SK-N-SH (cell line): ENCODE measurements around the gene PTPRD. TPM values are rescaled to one million over a fixed set of nuclear protein-coding genes. Genes with fewer than 3 reads are reported as not detected.
A peak's percentile ranks its signal among the peaks of the same experiment; 100 is the strongest.

ENCODE experiments used
- CTCF ChIA-PET: fragments of 300-600, 350-600 bp; formaldehyde crosslinking; extraction: SDS; loops from one replicate; lab custom pipeline; 2021; lab: Yijun Ruan, JAX
- POLR2A ChIA-PET: fragments of 350-600 bp; sonication (Branson Sonifier 250); formaldehyde crosslinking; extraction: SDS; loops from one replicate; lab custom pipeline; 2020; ENCODE audit warnings: antibody characterized with exemption, inconsistent platforms; lab: Yijun Ruan, JAX
- DNase-seq: peaks from one replicate; pipeline ENCODE4 v3.0.0; 2012
- H2AFZ ChIP-seq: fragments of 200-600 bp; sonication (generic); 2 replicates; pipeline ENCODE4 v1.8.1; 2016; ENCODE audit warnings: antibody characterized with exemption, mild to moderate bottlenecking, low read depth
- H3F3A ChIP-seq: fragments of 200-600 bp; sonication (generic); replicated peaks from 2 replicates; pipeline ENCODE3; 2016; ENCODE audit warnings: antibody characterized with exemption, mild to moderate bottlenecking; ENCODE audit not compliant: insufficient read depth
- H3K27ac ChIP-seq, 2 experiments: fragments of 200-500 bp in 1 of 2; fragments of 200-600 bp in 1 of 2; sonication (Bioruptor generic) in 1 of 2; sonication (generic), shearing (Covaris generic) in 1 of 2; 2 replicates each; pipeline versions ENCODE4 v1.5.1 to v1.6.1; 2014 to 2016; ENCODE audit warnings: low read depth in 2 of 2, inconsistent platforms in 1 of 2, low read length in 1 of 2, mild to moderate bottlenecking in 1 of 2, mixed read lengths in 1 of 2
- H3K27me3 ChIP-seq: fragments of 200-600 bp; sonication (generic), shearing (Covaris generic); 2 replicates; pipeline ENCODE4 v1.6.1; 2016; ENCODE audit warnings: mixed run types; ENCODE audit not compliant: insufficient read depth
- H3K36me3 ChIP-seq, 2 experiments: fragments of 200-500 bp in 1 of 2; fragments of 200-600 bp in 1 of 2; sonication (Bioruptor generic) in 1 of 2; sonication (generic) in 1 of 2; replicated peaks in 1 of 2; 2 replicates each; pipeline versions ENCODE3 to v1.5.1; 2014 to 2016; ENCODE audit warnings: low read length in 1 of 2, mild to moderate bottlenecking in 1 of 2; ENCODE audit not compliant: insufficient read depth in 2 of 2, control insufficient read depth in 1 of 2
- H3K4me1 ChIP-seq, 2 experiments: fragments of 200-500 bp in 1 of 2; fragments of 200-600 bp in 1 of 2; sonication (Bioruptor generic) in 1 of 2; sonication (generic), shearing (Covaris generic) in 1 of 2; 2 replicates each; pipeline versions ENCODE4 v1.5.1 to v1.6.1; 2014 to 2016; ENCODE audit warnings: low read depth in 1 of 2, low read length in 1 of 2, mixed run types in 1 of 2; ENCODE audit not compliant: insufficient read depth in 2 of 2, control insufficient read depth in 1 of 2
- H3K4me2 ChIP-seq: fragments of 200-600 bp; sonication (generic), shearing (Covaris generic); 2 replicates; pipeline ENCODE4 v1.6.1; 2017; ENCODE audit warnings: mixed run types
- H3K4me3 ChIP-seq, 2 experiments: fragments of 200-500 bp in 1 of 2; fragments of 200-600 bp in 1 of 2; sonication (Bioruptor generic) in 1 of 2; sonication (generic), shearing (Covaris generic) in 1 of 2; 2 replicates each; pipeline versions ENCODE4 v1.5.1 to v1.8.1; 2014 to 2016; ENCODE audit warnings: low read depth in 2 of 2, inconsistent platforms in 1 of 2, low read length in 1 of 2, mild to moderate bottlenecking in 1 of 2, mixed read lengths in 1 of 2, moderate library complexity in 1 of 2
- H3K79me2 ChIP-seq: fragments of 200-600 bp; sonication (generic); 2 replicates; pipeline ENCODE4 v1.8.1; 2017; ENCODE audit warnings: mild to moderate bottlenecking; ENCODE audit not compliant: insufficient read depth
- H3K9ac ChIP-seq: fragments of 200-600 bp; sonication (generic); 2 replicates; pipeline ENCODE4 v1.6.1; 2017; ENCODE audit warnings: mixed run types
- H3K9me2 ChIP-seq: fragments of 200-600 bp; sonication (generic); 2 replicates; pipeline ENCODE4 v1.6.1; 2017; ENCODE audit warnings: mixed run types
- H3K9me3 ChIP-seq: fragments of 200-600 bp; sonication (generic); 2 replicates; pipeline ENCODE4 v1.6.1; 2017; ENCODE audit warnings: mixed run types, mild to moderate bottlenecking, moderate library complexity
- H4K20me1 ChIP-seq: fragments of 200-600 bp; sonication (generic); 2 replicates; pipeline ENCODE4 v1.6.1; 2017; ENCODE audit warnings: mild to moderate bottlenecking, mixed run types; ENCODE audit not compliant: insufficient read depth
- EP300 ChIP-seq, 2 experiments: IDR thresholded peaks; 2 replicates each; pipeline versions ENCODE4 v1.4.0 to v1.6.1; 2012; ENCODE audit warnings: borderline replicate concordance in 1 of 2, low read depth in 1 of 2, low read length in 1 of 2
- EZH2phosphoT487 ChIP-seq: fragments of 200-600 bp; sonication (generic); IDR thresholded peaks from 2 replicates; pipeline ENCODE4 v1.6.1; 2017; ENCODE audit warnings: low read depth, mixed run types, mild to moderate bottlenecking, antibody characterized with exemption, moderate library complexity, borderline replicate concordance
- FOXJ3 ChIP-seq: sonication (generic); formaldehyde crosslinking; IDR thresholded peaks from 2 replicates; pipeline ENCODE4 v1.5.1; 2020; ENCODE audit warnings: mild to moderate bottlenecking, missing genetic modification reagents
- MAX ChIP-seq: IDR thresholded peaks from 2 replicates; pipeline ENCODE4 v1.4.0; 2012; ENCODE audit warnings: low read depth
- MEF2A ChIP-seq: IDR thresholded peaks from 2 replicates; pipeline ENCODE4 v1.4.0; 2012; ENCODE audit warnings: low read depth, borderline replicate concordance
- MXI1 ChIP-seq: IDR thresholded peaks from 2 replicates; pipeline ENCODE4 v1.6.1; 2012; ENCODE audit warnings: mild to moderate bottlenecking, low read depth, low read length, improper control_type of control experiment
- RAD21 ChIP-seq: IDR thresholded peaks from 2 replicates; pipeline ENCODE4 v1.6.1; 2012; ENCODE audit warnings: mild to moderate bottlenecking, low read length
- RFX5 ChIP-seq: IDR thresholded peaks from 2 replicates; pipeline ENCODE4 v1.6.1; 2012; ENCODE audit warnings: mild to moderate bottlenecking, improper control_type of control experiment, low read length
- SIN3A ChIP-seq: IDR thresholded peaks from 2 replicates; pipeline ENCODE4 v1.6.1; 2012; ENCODE audit warnings: low read depth, mild to moderate bottlenecking, low read length, moderate library complexity, borderline replicate concordance
- TAF1 ChIP-seq: IDR thresholded peaks from 2 replicates; pipeline ENCODE4 v1.6.1; 2012; ENCODE audit warnings: low read depth, mild to moderate bottlenecking, low read length, moderate library complexity, borderline replicate concordance
- TCF12 ChIP-seq: IDR thresholded peaks from 2 replicates; pipeline ENCODE4 v1.4.0; 2012
- WGBS: methylation state at CpG from one replicate; pipeline ENCODE4 v1.1.6; 2017; ENCODE audit warnings: low lambda C conversion rate; 5-methylcytosine and 5-hydroxymethylcytosine counted together
- polyA plus RNA-seq, 3 experiments: library from polyadenylated mRNA; depleted of rRNA; stranded (reverse); fragments of >200 nt; gene quantifications; 2 replicates each; pipeline ENCODE4 v1.2.3, GENCODE V29; 2012
- TF ChIP-seq, protein P1 (sequence below): IDR thresholded peaks from 2 replicates; pipeline ENCODE4 v1.6.1; 2012; ENCODE audit warnings: mild to moderate bottlenecking, low read depth, low read length, moderate library complexity
- TF ChIP-seq, protein P2 (sequence below): fragments of 200-600 bp; sonication (generic); IDR thresholded peaks from 2 replicates; pipeline ENCODE4 v1.6.1; 2017; ENCODE audit warnings: antibody characterized with exemption, mild to moderate bottlenecking, moderate library complexity
- TF ChIP-seq, protein P3 (sequence below): fragments of 150-350 bp; IDR thresholded peaks from 2 replicates; pipeline ENCODE4 v1.6.1; 2017; ENCODE audit warnings: antibody characterized with exemption, low read length, low read depth, borderline replicate concordance

Gene PTPRD
- polyA plus RNA-seq, 1 of the 3 experiments (the other 2 are of a cell fraction): 0.15 TPM

DNA sequence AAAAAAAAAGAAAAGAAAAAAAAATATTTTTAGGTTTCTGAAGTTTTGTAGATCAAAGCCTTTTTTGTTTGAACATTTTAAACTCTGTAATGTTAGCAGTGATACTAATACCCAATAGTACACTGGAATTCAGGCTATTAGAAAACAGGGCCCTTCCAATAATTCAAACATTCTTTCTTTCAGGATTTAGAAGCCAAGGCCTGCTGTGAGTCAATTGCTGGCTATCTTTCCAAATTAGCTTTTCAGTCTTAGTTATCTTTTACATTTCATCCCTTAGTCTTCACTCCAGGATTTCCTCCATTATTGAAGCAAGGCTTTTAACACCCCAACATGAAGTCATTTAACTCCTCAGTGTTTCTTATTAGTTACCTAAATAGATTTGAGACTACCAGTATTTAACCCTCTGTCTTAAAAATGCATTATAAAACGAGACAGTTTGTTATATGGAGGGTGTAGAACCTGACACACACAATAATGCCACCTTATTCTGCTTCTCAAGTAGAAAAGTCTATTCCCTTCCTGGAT is 1861.3 kb downstream of the PTPRD start:
- Histone ChIP-seq H3K36me3 (no peaks in the 10 kb centered on the region), H3K27me3 (no peaks in the 10 kb centered on the region), H3K27ac (no peak overlapping the region; a peak in 1 of 4 replicates), H3K4me2 (no peak overlapping the region), H3K4me3 (no peak overlapping the region), H3K9ac (no peak overlapping the region), H3F3A (no peaks in the 10 kb centered on the region), H4K20me1 (no peaks in the 10 kb centered on the region), H3K79me2 (no peaks in the 10 kb centered on the region), H3K4me1 (peaks cover 0 to 4% of the 10 kb centered on the region in 2 experiments; a peak in 1 of 4 replicates), H3K9me3 (no peaks in the 10 kb centered on the region), H3K9me2 (no peaks in the 10 kb centered on the region), H2AFZ (no peak overlapping the region)
- 15% methylated on average over 1 of the region's 1 CpG for WGBS
- ChIA-PET POLR2A (no interaction called here), CTCF (no interaction called here)
- DNase-seq: no peak
- no peak for TF ChIP-seq TAF1
- no peak for TF ChIP-seq FOXJ3 (CRISPR knock-in tag)
- no peak for TF ChIP-seq SIN3A
- TF ChIP-seq, protein P1, sequence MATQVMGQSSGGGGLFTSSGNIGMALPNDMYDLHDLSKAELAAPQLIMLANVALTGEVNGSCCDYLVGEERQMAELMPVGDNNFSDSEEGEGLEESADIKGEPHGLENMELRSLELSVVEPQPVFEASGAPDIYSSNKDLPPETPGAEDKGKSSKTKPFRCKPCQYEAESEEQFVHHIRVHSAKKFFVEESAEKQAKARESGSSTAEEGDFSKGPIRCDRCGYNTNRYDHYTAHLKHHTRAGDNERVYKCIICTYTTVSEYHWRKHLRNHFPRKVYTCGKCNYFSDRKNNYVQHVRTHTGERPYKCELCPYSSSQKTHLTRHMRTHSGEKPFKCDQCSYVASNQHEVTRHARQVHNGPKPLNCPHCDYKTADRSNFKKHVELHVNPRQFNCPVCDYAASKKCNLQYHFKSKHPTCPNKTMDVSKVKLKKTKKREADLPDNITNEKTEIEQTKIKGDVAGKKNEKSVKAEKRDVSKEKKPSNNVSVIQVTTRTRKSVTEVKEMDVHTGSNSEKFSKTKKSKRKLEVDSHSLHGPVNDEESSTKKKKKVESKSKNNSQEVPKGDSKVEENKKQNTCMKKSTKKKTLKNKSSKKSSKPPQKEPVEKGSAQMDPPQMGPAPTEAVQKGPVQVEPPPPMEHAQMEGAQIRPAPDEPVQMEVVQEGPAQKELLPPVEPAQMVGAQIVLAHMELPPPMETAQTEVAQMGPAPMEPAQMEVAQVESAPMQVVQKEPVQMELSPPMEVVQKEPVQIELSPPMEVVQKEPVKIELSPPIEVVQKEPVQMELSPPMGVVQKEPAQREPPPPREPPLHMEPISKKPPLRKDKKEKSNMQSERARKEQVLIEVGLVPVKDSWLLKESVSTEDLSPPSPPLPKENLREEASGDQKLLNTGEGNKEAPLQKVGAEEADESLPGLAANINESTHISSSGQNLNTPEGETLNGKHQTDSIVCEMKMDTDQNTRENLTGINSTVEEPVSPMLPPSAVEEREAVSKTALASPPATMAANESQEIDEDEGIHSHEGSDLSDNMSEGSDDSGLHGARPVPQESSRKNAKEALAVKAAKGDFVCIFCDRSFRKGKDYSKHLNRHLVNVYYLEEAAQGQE: no peak
- TF ChIP-seq TCF12: no peak
- TF ChIP-seq RAD21: no peak
- no peak for TF ChIP-seq RFX5
- no peak for TF ChIP-seq EP300 (IDR thresholded peaks at IDR 0.05; ENCODE audit: borderline replicate concordance in 1 of 2, low read depth in 1 of 2, low read length in 1 of 2)
- no peak for TF ChIP-seq MAX
- no peak for TF ChIP-seq EZH2phosphoT487
- TF ChIP-seq MEF2A: no peak
- no peak for TF ChIP-seq MXI1

GRCh38 chr9:8750639-8751051 is 1862.2 kb downstream of the PTPRD start:
- TF ChIP-seq, protein P2, sequence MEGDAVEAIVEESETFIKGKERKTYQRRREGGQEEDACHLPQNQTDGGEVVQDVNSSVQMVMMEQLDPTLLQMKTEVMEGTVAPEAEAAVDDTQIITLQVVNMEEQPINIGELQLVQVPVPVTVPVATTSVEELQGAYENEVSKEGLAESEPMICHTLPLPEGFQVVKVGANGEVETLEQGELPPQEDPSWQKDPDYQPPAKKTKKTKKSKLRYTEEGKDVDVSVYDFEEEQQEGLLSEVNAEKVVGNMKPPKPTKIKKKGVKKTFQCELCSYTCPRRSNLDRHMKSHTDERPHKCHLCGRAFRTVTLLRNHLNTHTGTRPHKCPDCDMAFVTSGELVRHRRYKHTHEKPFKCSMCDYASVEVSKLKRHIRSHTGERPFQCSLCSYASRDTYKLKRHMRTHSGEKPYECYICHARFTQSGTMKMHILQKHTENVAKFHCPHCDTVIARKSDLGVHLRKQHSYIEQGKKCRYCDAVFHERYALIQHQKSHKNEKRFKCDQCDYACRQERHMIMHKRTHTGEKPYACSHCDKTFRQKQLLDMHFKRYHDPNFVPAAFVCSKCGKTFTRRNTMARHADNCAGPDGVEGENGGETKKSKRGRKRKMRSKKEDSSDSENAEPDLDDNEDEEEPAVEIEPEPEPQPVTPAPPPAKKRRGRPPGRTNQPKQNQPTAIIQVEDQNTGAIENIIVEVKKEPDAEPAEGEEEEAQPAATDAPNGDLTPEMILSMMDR: no peak
- TF ChIP-seq, protein P1: no peak
- TF ChIP-seq RFX5: no peak
- TF ChIP-seq, protein P3, sequence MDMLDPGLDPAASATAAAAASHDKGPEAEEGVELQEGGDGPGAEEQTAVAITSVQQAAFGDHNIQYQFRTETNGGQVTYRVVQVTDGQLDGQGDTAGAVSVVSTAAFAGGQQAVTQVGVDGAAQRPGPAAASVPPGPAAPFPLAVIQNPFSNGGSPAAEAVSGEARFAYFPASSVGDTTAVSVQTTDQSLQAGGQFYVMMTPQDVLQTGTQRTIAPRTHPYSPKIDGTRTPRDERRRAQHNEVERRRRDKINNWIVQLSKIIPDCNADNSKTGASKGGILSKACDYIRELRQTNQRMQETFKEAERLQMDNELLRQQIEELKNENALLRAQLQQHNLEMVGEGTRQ: no peak
- H3K27ac ChIP-seq: peak overlapping the region in 1 of 2 experiments; percentile 18; a peak in 1 of 4 replicates
- POLR2A ChIA-PET: no interaction called here
- peak; percentile 16 for DNase-seq
- no peak overlapping the region for H2AFZ ChIP-seq
- H3K79me2 ChIP-seq: no peaks in the 10 kb centered on the region
- no peaks in the 10 kb centered on the region for H4K20me1 ChIP-seq
- peaks cover 0 to 4% of the 10 kb centered on the region in 2 experiments; a peak in 1 of 4 replicates for H3K4me1 ChIP-seq
- H3K36me3 ChIP-seq: no peaks in the 10 kb centered on the region
- H3F3A ChIP-seq: no peaks in the 10 kb centered on the region
- H3K9me2 ChIP-seq: no peaks in the 10 kb centered on the region
- H3K9ac ChIP-seq: no peak overlapping the region
- CTCF ChIA-PET: no interaction called here
- no peak overlapping the region for H3K4me3 ChIP-seq
- no peak overlapping the region for H3K4me2 ChIP-seq
- no peaks in the 10 kb centered on the region for H3K27me3 ChIP-seq
- no peaks in the 10 kb centered on the region for H3K9me3 ChIP-seq
- WGBS: 0% methylated on average over 2 of the region's 2 CpGs
